Natural killer cell (primary cell): ENCODE measurements around the gene UBD. TPM values are rescaled to one million over a fixed set of nuclear protein-coding genes. Genes with fewer than 3 reads are reported as not detected.

Experiments
- ATAC-seq, 3 donors: fragments of 150-1000 bp in 2 of 3; fragments of 200-7000 bp in 1 of 3; cut with Tn5 transposase; 1 replicate in 1 of 3; 2 replicates in 2 of 3; pipeline ENCODE4 v1.10.0; 2021; ENCODE audit warnings: mild to moderate bottlenecking in 2 of 3, moderate library complexity in 2 of 3
- DNase-seq, 2 donors: peaks; one replicate each; pipeline versions ENCODE4 v3.0.0 to v3.0.0-alpha.2; 2013 to 2021; ENCODE audit warnings: mixed read lengths in 1 of 2
- H3K27ac ChIP-seq: one replicate; pipeline ENCODE4 v1.5.1; 2013; ENCODE audit warnings: mild to moderate bottlenecking, low read length
- H3K27me3 ChIP-seq: one replicate; pipeline ENCODE4 v1.6.1; 2013; ENCODE audit warnings: low read length; ENCODE audit not compliant: control insufficient read depth, insufficient read depth
- H3K36me3 ChIP-seq: one replicate; pipeline ENCODE4 v1.6.1; 2013; ENCODE audit warnings: low read length; ENCODE audit not compliant: control insufficient read depth, insufficient read depth
- H3K4me1 ChIP-seq: one replicate; pipeline ENCODE4 v1.6.1; 2013; ENCODE audit warnings: low read length; ENCODE audit not compliant: control insufficient read depth, insufficient read depth
- H3K4me3 ChIP-seq: one replicate; pipeline ENCODE4 v1.5.1; 2013; ENCODE audit warnings: low read length
- H3K9me3 ChIP-seq: one replicate; pipeline ENCODE4 v1.6.1; 2013; ENCODE audit warnings: low read length; ENCODE audit not compliant: control insufficient read depth, insufficient read depth
- H3K27ac Mint-ChIP-seq, 2 donors: one replicate each; pipeline ENCODE4 v1.8.0; 2022; ENCODE audit warnings: mild to moderate bottlenecking in 2 of 2, mixed read lengths in 2 of 2, moderate library complexity in 1 of 2
- H3K27me3 Mint-ChIP-seq, 2 donors: one replicate each; pipeline ENCODE4 v1.8.0; 2022; ENCODE audit warnings: low read depth in 2 of 2, mixed read lengths in 2 of 2
- H3K36me3 Mint-ChIP-seq: one replicate; pipeline ENCODE4 v1.8.0; 2022; ENCODE audit warnings: mixed read lengths
- H3K4me1 Mint-ChIP-seq, 2 donors: one replicate each; pipeline ENCODE4 v1.8.0; 2022; ENCODE audit warnings: mixed read lengths in 2 of 2
- H3K4me3 Mint-ChIP-seq: one replicate; pipeline ENCODE4 v1.8.0; 2022; ENCODE audit warnings: mild to moderate bottlenecking, moderate library complexity, mixed read lengths
- H3K9me3 Mint-ChIP-seq, 2 donors: one replicate each; pipeline ENCODE4 v1.8.0; 2022; ENCODE audit warnings: mixed read lengths in 2 of 2
- WGBS: methylation state at CpG from one replicate; pipeline ENCODE4 v1.1.7; 2013; ENCODE audit warnings: missing lambda C conversion rate; ENCODE audit not compliant: insufficient coverage; 5-methylcytosine and 5-hydroxymethylcytosine counted together
- intact Hi-C: fragments of 100-400 bp; cut with micrococcal nuclease; formaldehyde crosslinking; loops from one replicate; pipeline ENCODE4 v1.14.2; 2022
- total RNA-seq, 4 donors: library from RNA; stranded (reverse); fragments of 120-200 nt in 1 of 4; gene quantifications; one replicate each; pipeline versions ENCODE4 v1.2.3 to v1.2.4, GENCODE V29; 2013 to 2022
- TF ChIP-seq, protein P1 (sequence below): fragments of 200-600 bp; IDR thresholded peaks from one replicate; pipeline ENCODE4 v1.8.0; 2022; ENCODE audit warnings: antibody characterized with exemption

UBD gene
- total RNA-seq, 3 donors from 2014 or later (not counting 1 experiment from before 2014, with no cell fraction given): not detected

GRCh38 chr6:29602564-29603361 lies 43.2 kb upstream of the UBD start:
- Mint-ChIP-seq H3K4me1 (no peaks in the 10 kb centered on the region), H3K4me3 (no peak overlapping the region), H3K36me3 (no peaks in the 10 kb centered on the region), H3K27ac (no peak overlapping the region), H3K27me3 (peaks cover 14 to 20% of the 10 kb centered on the region in 2 donors), H3K9me3 (no peaks in the 10 kb centered on the region)
- intact Hi-C loops: no loop called here
- Histone ChIP-seq H3K27ac (no peak overlapping the region), H3K9me3 (no peaks in the 10 kb centered on the region), H3K4me3 (no peak overlapping the region), H3K27me3 (no peaks in the 10 kb centered on the region), H3K36me3 (no peaks in the 10 kb centered on the region), H3K4me1 (no peaks in the 10 kb centered on the region)
- TF ChIP-seq, protein P1, sequence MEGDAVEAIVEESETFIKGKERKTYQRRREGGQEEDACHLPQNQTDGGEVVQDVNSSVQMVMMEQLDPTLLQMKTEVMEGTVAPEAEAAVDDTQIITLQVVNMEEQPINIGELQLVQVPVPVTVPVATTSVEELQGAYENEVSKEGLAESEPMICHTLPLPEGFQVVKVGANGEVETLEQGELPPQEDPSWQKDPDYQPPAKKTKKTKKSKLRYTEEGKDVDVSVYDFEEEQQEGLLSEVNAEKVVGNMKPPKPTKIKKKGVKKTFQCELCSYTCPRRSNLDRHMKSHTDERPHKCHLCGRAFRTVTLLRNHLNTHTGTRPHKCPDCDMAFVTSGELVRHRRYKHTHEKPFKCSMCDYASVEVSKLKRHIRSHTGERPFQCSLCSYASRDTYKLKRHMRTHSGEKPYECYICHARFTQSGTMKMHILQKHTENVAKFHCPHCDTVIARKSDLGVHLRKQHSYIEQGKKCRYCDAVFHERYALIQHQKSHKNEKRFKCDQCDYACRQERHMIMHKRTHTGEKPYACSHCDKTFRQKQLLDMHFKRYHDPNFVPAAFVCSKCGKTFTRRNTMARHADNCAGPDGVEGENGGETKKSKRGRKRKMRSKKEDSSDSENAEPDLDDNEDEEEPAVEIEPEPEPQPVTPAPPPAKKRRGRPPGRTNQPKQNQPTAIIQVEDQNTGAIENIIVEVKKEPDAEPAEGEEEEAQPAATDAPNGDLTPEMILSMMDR: no peak
- ATAC-seq (no peak), DNase-seq (peak in 1 of 2 donors; percentile 8)
- 85% methylated on average over 12 of the region's 12 CpGs for WGBS

DNA sequence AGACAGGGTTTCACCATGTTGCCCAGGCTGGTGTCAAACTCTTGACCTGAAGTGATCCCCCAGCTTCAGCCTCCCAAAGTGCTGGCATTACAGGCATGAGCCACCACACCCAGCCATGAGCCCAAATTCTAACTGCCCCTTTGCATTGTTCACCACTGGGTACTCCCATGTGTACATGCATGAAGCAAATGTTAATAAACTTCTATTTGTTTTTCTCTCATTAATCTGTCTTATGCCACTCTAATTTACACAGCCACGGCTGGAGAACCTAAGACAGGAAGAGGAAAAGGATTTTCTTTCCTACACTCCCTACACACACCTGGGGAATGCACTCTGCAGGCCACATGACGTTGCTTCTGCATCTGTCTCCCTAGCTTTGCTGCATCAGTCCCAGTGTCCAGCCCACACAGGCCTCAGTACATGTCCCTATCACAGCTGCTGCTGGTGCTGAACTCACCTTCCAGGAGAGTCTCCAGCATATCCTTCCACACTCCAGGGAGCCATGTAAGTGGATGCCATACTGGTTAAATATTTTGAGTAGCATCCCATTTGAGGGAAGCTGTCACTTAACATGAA lies 38.7 kb upstream of the UBD start:
- H3K4me3 ChIP-seq: no peak overlapping the region
- no peaks in the 10 kb centered on the region for H3K4me1 Mint-ChIP-seq

GRCh38 chr6:29597184-29597583 lies 37.7 kb upstream of the UBD start:
- Histone ChIP-seq H3K9me3 (no peaks in the 10 kb centered on the region), H3K36me3 (no peaks in the 10 kb centered on the region), H3K4me3 (no peak overlapping the region), H3K4me1 (no peaks in the 10 kb centered on the region), H3K27ac (no peak overlapping the region), H3K27me3 (no peaks in the 10 kb centered on the region)
- H3K27me3 Mint-ChIP-seq: peaks cover 3 to 6% of the 10 kb centered on the region in 2 donors
- no peaks in the 10 kb centered on the region for H3K4me1 Mint-ChIP-seq
- intact Hi-C loops: no loop called here
- H3K36me3 Mint-ChIP-seq: no peaks in the 10 kb centered on the region
- WGBS: 80% methylated on average over 1 of the region's 2 CpGs
- H3K9me3 Mint-ChIP-seq: no peaks in the 10 kb centered on the region
- no peak overlapping the region for H3K27ac Mint-ChIP-seq
- TF ChIP-seq, protein P1: no peak
- DNase-seq: no peak
- no peak overlapping the region for H3K4me3 Mint-ChIP-seq
- ATAC-seq: no peak

More for the DNA sequence above, 38.7 kb upstream of the UBD start:
- no peaks in the 10 kb centered on the region for H3K36me3 Mint-ChIP-seq
- DNase-seq: no peak
- no peaks in the 10 kb centered on the region for H3K4me1 ChIP-seq
- TF ChIP-seq, protein P1: no peak
- H3K36me3 ChIP-seq: no peaks in the 10 kb centered on the region
- no peak overlapping the region for H3K27ac ChIP-seq
- peaks cover 14 to 15% of the 10 kb centered on the region in 2 donors for H3K27me3 Mint-ChIP-seq
- H3K9me3 Mint-ChIP-seq: no peaks in the 10 kb centered on the region
- intact Hi-C loops: no loop called here
- H3K9me3 ChIP-seq: no peaks in the 10 kb centered on the region
- no peak overlapping the region for H3K4me3 Mint-ChIP-seq
- H3K27ac Mint-ChIP-seq: no peak overlapping the region
- 93% methylated on average over 2 of the region's 2 CpGs for WGBS
- ATAC-seq: no peak
- no peaks in the 10 kb centered on the region for H3K27me3 ChIP-seq
